Stomach (tissue), 4 donors: ENCODE data around the gene SCAF8.

ENCODE experiments used
- POLR2A ChIP-seq, 4 donors: fragments of 450-650 bp; IDR thresholded peaks; one replicate each; pipeline ENCODE4 v1.6.1; 2016; ENCODE audit warnings: antibody characterized with exemption in 4 of 4, control low read depth in 2 of 4, mild to moderate bottlenecking in 1 of 4, moderate library complexity in 1 of 4
- POLR2AphosphoS5 ChIP-seq, 3 donors: sonication (generic); formaldehyde crosslinking; IDR thresholded peaks; one replicate each; pipeline ENCODE4 v1.6.1; 2016; ENCODE audit warnings: antibody characterized with exemption in 3 of 3
- TF ChIP-seq, protein P1 (sequence below), 7 experiments: fragments of 450-650 bp in 4 of 7; fragments of 200-600 bp in 3 of 7; sonication (generic) in 3 of 7; IDR thresholded peaks; one replicate each; pipeline ENCODE4 v1.5.1; 2016 to 2019; ENCODE audit warnings: antibody characterized with exemption in 7 of 7, control low read depth in 2 of 7, mild to moderate bottlenecking in 1 of 7

DNA sequence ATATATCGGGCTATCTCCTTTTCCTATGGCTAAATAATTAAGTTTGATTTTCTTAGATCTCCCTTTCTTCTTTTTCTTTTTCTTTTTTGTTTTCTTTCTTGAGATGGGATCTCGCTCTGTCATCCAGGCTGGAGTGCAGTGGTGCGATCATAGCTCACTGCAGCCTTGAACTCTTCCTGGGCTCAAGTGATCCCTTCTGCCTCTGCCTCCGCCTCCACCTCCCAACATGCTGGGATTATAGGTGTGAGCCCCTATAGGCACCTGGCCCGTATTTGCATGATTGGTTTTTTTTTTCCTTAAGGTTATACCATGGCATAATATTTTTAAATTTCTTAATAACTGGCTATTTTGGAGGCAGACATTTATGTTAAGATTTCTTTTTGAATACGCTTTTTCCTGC is 106.3 kb downstream of the SCAF8 start:
- TF ChIP-seq, protein P1, sequence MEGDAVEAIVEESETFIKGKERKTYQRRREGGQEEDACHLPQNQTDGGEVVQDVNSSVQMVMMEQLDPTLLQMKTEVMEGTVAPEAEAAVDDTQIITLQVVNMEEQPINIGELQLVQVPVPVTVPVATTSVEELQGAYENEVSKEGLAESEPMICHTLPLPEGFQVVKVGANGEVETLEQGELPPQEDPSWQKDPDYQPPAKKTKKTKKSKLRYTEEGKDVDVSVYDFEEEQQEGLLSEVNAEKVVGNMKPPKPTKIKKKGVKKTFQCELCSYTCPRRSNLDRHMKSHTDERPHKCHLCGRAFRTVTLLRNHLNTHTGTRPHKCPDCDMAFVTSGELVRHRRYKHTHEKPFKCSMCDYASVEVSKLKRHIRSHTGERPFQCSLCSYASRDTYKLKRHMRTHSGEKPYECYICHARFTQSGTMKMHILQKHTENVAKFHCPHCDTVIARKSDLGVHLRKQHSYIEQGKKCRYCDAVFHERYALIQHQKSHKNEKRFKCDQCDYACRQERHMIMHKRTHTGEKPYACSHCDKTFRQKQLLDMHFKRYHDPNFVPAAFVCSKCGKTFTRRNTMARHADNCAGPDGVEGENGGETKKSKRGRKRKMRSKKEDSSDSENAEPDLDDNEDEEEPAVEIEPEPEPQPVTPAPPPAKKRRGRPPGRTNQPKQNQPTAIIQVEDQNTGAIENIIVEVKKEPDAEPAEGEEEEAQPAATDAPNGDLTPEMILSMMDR (IDR thresholded peaks at IDR 0.05), result no peak
- TF ChIP-seq POLR2A (IDR thresholded peaks at IDR 0.05), result no peak
- no peak for TF ChIP-seq POLR2AphosphoS5 (IDR thresholded peaks at IDR 0.05)
